H9 (cell line): ENCODE measurements around the gene ERC2. TPM values are rescaled to one million over a fixed set of nuclear protein-coding genes. Genes with fewer than 3 reads are reported as not detected.

ENCODE experiments used
- DNase-seq: peaks from one replicate; pipeline ENCODE4 v3.0.0-alpha.2; 2017
- H2AFZ ChIP-seq: one replicate; pipeline ENCODE4 v1.6.1; 2013; ENCODE audit warnings: mild to moderate bottlenecking, low read length, control low read depth, moderate library complexity
- H2AK5ac ChIP-seq: 2 replicates; pipeline ENCODE4 v1.6.1; 2013; ENCODE audit warnings: low read length, control low read depth, mixed read lengths; ENCODE audit not compliant: insufficient read length
- H2BK120ac ChIP-seq: one replicate; pipeline ENCODE4 v1.6.1; 2013; ENCODE audit warnings: low read depth, mild to moderate bottlenecking, low read length, control low read depth, inconsistent platforms; ENCODE audit not compliant: poor library complexity, severe bottlenecking
- H2BK12ac ChIP-seq: 2 replicates; pipeline ENCODE4 v1.6.1; 2013; ENCODE audit warnings: low read length, control low read depth, mixed read lengths, low read depth; ENCODE audit not compliant: insufficient read length
- H2BK15ac ChIP-seq: 2 replicates; pipeline ENCODE4 v1.6.1; 2013; ENCODE audit warnings: low read depth, low read length, control low read depth
- H2BK20ac ChIP-seq: one replicate; pipeline ENCODE4 v1.6.1; 2013; ENCODE audit warnings: low read depth, mild to moderate bottlenecking, low read length, control low read depth, inconsistent platforms; ENCODE audit not compliant: poor library complexity, severe bottlenecking
- H2BK5ac ChIP-seq: 2 replicates; pipeline ENCODE4 v1.6.1; 2013; ENCODE audit warnings: low read length, control low read depth, mixed read lengths; ENCODE audit not compliant: insufficient read length
- H3K14ac ChIP-seq: 2 replicates; pipeline ENCODE4 v1.6.1; 2013; ENCODE audit warnings: low read length, control low read depth; ENCODE audit not compliant: insufficient read depth
- H3K18ac ChIP-seq: 2 replicates; pipeline ENCODE4 v1.6.1; 2013; ENCODE audit warnings: low read depth, mild to moderate bottlenecking, mixed read lengths, low read length, control low read depth; ENCODE audit not compliant: insufficient read length
- H3K23ac ChIP-seq: 2 replicates; pipeline ENCODE4 v1.6.1; 2013; ENCODE audit warnings: low read length, control low read depth, mixed read lengths, low read depth; ENCODE audit not compliant: insufficient read length
- H3K23me2 ChIP-seq: 2 replicates; pipeline ENCODE4 v1.6.1; 2013; ENCODE audit warnings: low read depth, mild to moderate bottlenecking, mixed read lengths, low read length, control low read depth; ENCODE audit not compliant: insufficient read length, poor library complexity, severe bottlenecking
- H3K27ac ChIP-seq: 2 replicates; pipeline ENCODE4 v1.5.1; 2013; ENCODE audit warnings: low read length, control low read depth, mixed read lengths, low read depth; ENCODE audit not compliant: insufficient read length
- H3K27me3 ChIP-seq: 2 replicates; pipeline ENCODE4 v1.6.1; 2013; ENCODE audit warnings: low read length, control low read depth, inconsistent platforms; ENCODE audit not compliant: insufficient read depth
- H3K4ac ChIP-seq: 2 replicates; pipeline ENCODE4 v1.6.1; 2013; ENCODE audit warnings: low read depth, mild to moderate bottlenecking, control low read depth, inconsistent platforms, low read length, moderate library complexity
- H3K4me1 ChIP-seq: 2 replicates; pipeline ENCODE4 v1.6.1; 2013; ENCODE audit warnings: low read length, control low read depth, inconsistent platforms; ENCODE audit not compliant: insufficient read depth
- H3K4me2 ChIP-seq: 2 replicates; pipeline ENCODE4 v1.6.1; 2013; ENCODE audit warnings: low read length, control low read depth, mixed read lengths; ENCODE audit not compliant: insufficient read length, insufficient read depth
- H3K56ac ChIP-seq: 2 replicates; pipeline ENCODE4 v1.6.1; 2013; ENCODE audit warnings: low read depth, mild to moderate bottlenecking, mixed read lengths, low read length, control low read depth; ENCODE audit not compliant: insufficient read length
- H3K79me1 ChIP-seq: 2 replicates; pipeline ENCODE4 v1.6.1; 2013; ENCODE audit warnings: low read depth, mild to moderate bottlenecking, moderate library complexity, low read length, control low read depth, inconsistent platforms; ENCODE audit not compliant: insufficient read depth, poor library complexity, severe bottlenecking
- H3K79me2 ChIP-seq: 2 replicates; pipeline ENCODE4 v1.6.1; 2013; ENCODE audit warnings: low read length, control low read depth, inconsistent platforms; ENCODE audit not compliant: insufficient read depth
- H3K9ac ChIP-seq: 2 replicates; pipeline ENCODE4 v1.6.1; 2013; ENCODE audit warnings: low read length, control low read depth, mixed read lengths; ENCODE audit not compliant: insufficient read length; ENCODE audit errors: extremely low read depth
- H3K9me3 ChIP-seq: one replicate; pipeline ENCODE4 v1.6.1; 2013; ENCODE audit warnings: low read depth, low read length, inconsistent platforms; ENCODE audit not compliant: control insufficient read depth
- H3T11ph ChIP-seq: one replicate; pipeline ENCODE4 v1.6.1; 2013; ENCODE audit warnings: mild to moderate bottlenecking, low read length, control low read depth, inconsistent platforms
- H4K20me1 ChIP-seq: one replicate; pipeline ENCODE4 v1.6.1; 2013; ENCODE audit not compliant: control insufficient read depth, insufficient read length, insufficient read depth
- H4K5ac ChIP-seq: 2 replicates; pipeline ENCODE4 v1.6.1; 2013; ENCODE audit warnings: low read depth, mild to moderate bottlenecking, mixed read lengths, low read length, control low read depth; ENCODE audit not compliant: insufficient read length
- H4K8ac ChIP-seq: replicated peaks from 2 replicates; pipeline ENCODE4 v1.6.1; 2013; ENCODE audit warnings: low read length, control low read depth, mixed read lengths, low read depth; ENCODE audit not compliant: insufficient read length
- H4K91ac ChIP-seq: 2 replicates; pipeline ENCODE4 v1.6.1; 2013; ENCODE audit warnings: low read depth, mild to moderate bottlenecking, moderate library complexity, mixed read lengths, low read length, control low read depth; ENCODE audit not compliant: insufficient read length
- H3K27ac Mint-ChIP-seq, 3 experiments: 2 replicates in 2 of 3; 3 replicates in 1 of 3; pipeline ENCODE4 v1.8.0; 2020 to 2021; ENCODE audit warnings: mixed read lengths in 3 of 3, mild to moderate bottlenecking in 1 of 3, moderate library complexity in 1 of 3
- H3K27me3 Mint-ChIP-seq: 2 replicates; pipeline ENCODE4 v1.8.0; 2021; ENCODE audit warnings: low read depth, mild to moderate bottlenecking, moderate library complexity, mixed read lengths
- H3K36me3 Mint-ChIP-seq, 3 experiments: 2 replicates in 2 of 3; 3 replicates in 1 of 3; pipeline ENCODE4 v1.8.0; 2020 to 2021; ENCODE audit warnings: low read depth in 3 of 3, mixed read lengths in 3 of 3; ENCODE audit not compliant: insufficient read depth in 1 of 3
- H3K4me1 Mint-ChIP-seq, 2 experiments: 2 replicates each; pipeline ENCODE4 v1.8.0; 2020; ENCODE audit warnings: mixed read lengths in 2 of 2
- H3K4me3 Mint-ChIP-seq, 2 experiments: 2 replicates in 1 of 2; 3 replicates in 1 of 2; pipeline ENCODE4 v1.8.0; 2020 to 2021; ENCODE audit warnings: mild to moderate bottlenecking in 2 of 2, mixed read lengths in 2 of 2, moderate library complexity in 1 of 2
- H3K9me3 Mint-ChIP-seq, 2 experiments: 2 replicates in 1 of 2; 3 replicates in 1 of 2; pipeline ENCODE4 v1.8.0; 2020; ENCODE audit warnings: mild to moderate bottlenecking in 2 of 2, mixed read lengths in 2 of 2, moderate library complexity in 1 of 2
- WGBS: extraction: QIAGEN DNeasy Blood & Tissue Kit; methylation state at CpG from one replicate; pipeline ENCODE4 v1.1.7; 2013; ENCODE audit warnings: missing lambda C conversion rate, low lambda C conversion rate, mixed read lengths; ENCODE audit not compliant: insufficient read length; ENCODE audit errors: extremely low coverage; 5-methylcytosine and 5-hydroxymethylcytosine counted together
- total RNA-seq: library from RNA; stranded (reverse); gene quantifications from 2 replicates; pipeline ENCODE4 v1.2.1, GENCODE V29; 2021
- TF ChIP-seq, protein P1 (sequence below): fragments of 200-600 bp; sonication (generic); conservative IDR thresholded peaks from 3 replicates; pipeline ENCODE4 v1.8.0; 2021; ENCODE audit warnings: antibody characterized with exemption, mild to moderate bottlenecking

Gene ERC2
- total RNA-seq, 1 experiment from 2014 or later, result 15.4 TPM

DNA sequence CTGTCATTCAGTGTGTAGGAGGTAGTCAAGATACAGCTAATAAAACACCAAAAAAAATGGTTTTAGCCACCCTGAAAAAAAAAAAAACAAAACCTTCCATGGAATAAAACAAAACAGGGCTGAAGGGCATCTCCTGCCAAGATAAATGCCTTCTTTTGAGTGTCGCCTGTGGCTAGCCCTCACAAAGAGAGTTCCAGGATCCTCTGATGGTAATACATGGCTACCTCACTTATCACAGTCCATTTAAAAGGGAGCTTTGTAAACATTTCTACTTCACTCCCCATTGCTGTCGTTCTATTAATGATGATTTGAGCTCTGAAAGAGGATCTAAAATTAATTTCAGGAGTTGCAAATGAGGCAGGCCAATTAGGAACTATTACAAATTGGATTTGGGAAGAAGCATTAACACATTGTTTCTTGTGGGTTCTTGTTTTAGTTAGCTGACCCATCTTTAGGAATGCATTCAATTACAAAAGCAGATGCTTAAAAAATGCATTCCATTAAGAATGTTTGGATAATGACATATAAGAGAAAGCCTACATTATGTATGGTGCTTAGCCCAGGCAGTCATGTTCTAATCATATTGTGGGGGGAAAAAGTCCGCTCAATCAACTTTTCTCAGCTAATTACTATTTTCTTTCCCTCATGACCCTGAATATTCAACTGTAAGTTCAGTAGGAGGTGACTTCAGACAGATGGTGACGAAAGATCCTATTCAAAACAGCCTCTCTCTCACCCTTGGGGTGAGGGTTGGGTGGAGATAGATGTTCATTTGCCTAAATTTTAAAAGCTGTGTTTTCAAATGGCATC is 726.0 kb downstream of the ERC2 start:
- Histone ChIP-seq H3K79me1 (no peaks in the 10 kb centered on the region), H3K27me3 (no peaks in the 10 kb centered on the region), H3K56ac (no peak overlapping the region), H2BK12ac (no peak overlapping the region), H4K20me1 (no peaks in the 10 kb centered on the region), H2BK5ac (no peak overlapping the region), H4K91ac (no peak overlapping the region), H3K14ac (no peak overlapping the region), H3K9ac (no peak overlapping the region), H2BK20ac (no peak overlapping the region), H4K8ac (no peak overlapping the region), H3K4me1 (no peaks in the 10 kb centered on the region), H3K23ac (no peak overlapping the region), H2BK15ac (no peak overlapping the region), H2AFZ (no peak overlapping the region), H3K4ac (no peak overlapping the region), H3K18ac (no peak overlapping the region), H3K4me2 (no peak overlapping the region), H3K79me2 (no peaks in the 10 kb centered on the region), H3K23me2 (peaks cover 3% of the 10 kb centered on the region), H2AK5ac (no peak overlapping the region), H3K27ac (no peak overlapping the region), H4K5ac (no peak overlapping the region), H2BK120ac (no peak overlapping the region), H3T11ph (no peak overlapping the region), H3K9me3 (no peaks in the 10 kb centered on the region)
- DNase-seq, result no peak
- TF ChIP-seq, protein P1, sequence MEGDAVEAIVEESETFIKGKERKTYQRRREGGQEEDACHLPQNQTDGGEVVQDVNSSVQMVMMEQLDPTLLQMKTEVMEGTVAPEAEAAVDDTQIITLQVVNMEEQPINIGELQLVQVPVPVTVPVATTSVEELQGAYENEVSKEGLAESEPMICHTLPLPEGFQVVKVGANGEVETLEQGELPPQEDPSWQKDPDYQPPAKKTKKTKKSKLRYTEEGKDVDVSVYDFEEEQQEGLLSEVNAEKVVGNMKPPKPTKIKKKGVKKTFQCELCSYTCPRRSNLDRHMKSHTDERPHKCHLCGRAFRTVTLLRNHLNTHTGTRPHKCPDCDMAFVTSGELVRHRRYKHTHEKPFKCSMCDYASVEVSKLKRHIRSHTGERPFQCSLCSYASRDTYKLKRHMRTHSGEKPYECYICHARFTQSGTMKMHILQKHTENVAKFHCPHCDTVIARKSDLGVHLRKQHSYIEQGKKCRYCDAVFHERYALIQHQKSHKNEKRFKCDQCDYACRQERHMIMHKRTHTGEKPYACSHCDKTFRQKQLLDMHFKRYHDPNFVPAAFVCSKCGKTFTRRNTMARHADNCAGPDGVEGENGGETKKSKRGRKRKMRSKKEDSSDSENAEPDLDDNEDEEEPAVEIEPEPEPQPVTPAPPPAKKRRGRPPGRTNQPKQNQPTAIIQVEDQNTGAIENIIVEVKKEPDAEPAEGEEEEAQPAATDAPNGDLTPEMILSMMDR, result no peak
- no CpG with 5 or more reads among the region's 4 CpGs for WGBS
- no peak overlapping the region; a peak in 1 of 7 replicates for H3K27ac Mint-ChIP-seq
- H3K4me1 Mint-ChIP-seq, result peaks cover 7 to 8% of the 10 kb centered on the region in 2 experiments
- H3K4me3 Mint-ChIP-seq, result no peak overlapping the region
- H3K9me3 Mint-ChIP-seq, result peaks cover 0 to 2% of the 10 kb centered on the region in 2 experiments; a peak in 2 of 5 replicates
- H3K36me3 Mint-ChIP-seq, result no peaks in the 10 kb centered on the region
- H3K27me3 Mint-ChIP-seq, result no peaks in the 10 kb centered on the region
